ENCODE data around the gene PRKN. TPM values are rescaled to one million over a fixed set of nuclear protein-coding genes. Genes with fewer than 3 reads are reported as not detected.

Gene PRKN
- total RNA-seq, 1 experiment from 2014 or later, result 1.2 TPM

DNA sequence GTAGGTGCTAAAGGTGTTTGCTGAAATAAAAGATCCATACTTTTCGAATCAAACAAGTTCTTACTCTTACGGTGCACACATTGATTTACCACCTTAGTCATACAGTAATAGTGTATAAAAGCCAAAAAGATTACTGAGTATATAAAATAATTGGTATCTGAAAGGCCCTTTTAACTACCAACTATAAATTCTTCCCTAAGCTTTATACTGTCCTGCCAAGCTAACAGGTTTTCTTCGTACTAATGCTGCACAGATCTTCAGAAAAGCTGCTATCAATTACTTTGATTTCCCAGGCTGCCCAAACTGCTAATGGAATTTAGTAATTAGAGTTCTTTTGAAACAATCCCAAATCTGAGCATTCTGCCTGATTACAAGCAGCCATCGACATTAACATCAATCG is 97.5 kb downstream of the PRKN start:
- Histone ChIP-seq H3K27ac (ENCODE audit: low read depth, low read length, poor library complexity, severe bottlenecking) (no peak overlapping the region), H3K9me3 (ENCODE audit: low read depth, low read length, poor library complexity, severe bottlenecking) (no peaks in the 10 kb centered on the region), H3K36me3 (ENCODE audit: insufficient read depth, low read length, poor library complexity, severe bottlenecking) (no peaks in the 10 kb centered on the region), H3K27me3 (replicated peaks; ENCODE audit: insufficient read depth, low read depth, low read length, poor library complexity) (no peaks in the 10 kb centered on the region), H3K4me3 (ENCODE audit: low read depth, low read length, poor library complexity, severe bottlenecking) (no peak overlapping the region), H3K4me1 (ENCODE audit: insufficient read depth, low read length, poor library complexity, severe bottlenecking) (no peaks in the 10 kb centered on the region)
- ChIA-PET CTCF (no interaction called here), POLR2A (ENCODE audit: low non-redundant PET) (no interaction called here)
- intact Hi-C loops (cut with micrococcal nuclease; ENCODE audit: unreplicated experiment), result no loop called here
- no peak for DNase-seq (ENCODE audit: low spot score)
- TF ChIP-seq CTCF (conservative IDR thresholded peaks at IDR 0.05; ENCODE audit: low read depth, low read length) (no peak), EZH2 (IDR thresholded peaks at IDR 0.05; ENCODE audit: borderline replicate concordance, low read depth, low read length, poor library complexity, severe bottlenecking) (no peak)
- BruUV-seq (replicated peaks), result no TSS peak

- DNase-seq (ENCODE audit: low spot score), result no peak
- TF ChIP-seq CTCF (conservative IDR thresholded peaks at IDR 0.05; ENCODE audit: low read depth, low read length) (no peak), EZH2 (IDR thresholded peaks at IDR 0.05; ENCODE audit: borderline replicate concordance, low read depth, low read length, poor library complexity, severe bottlenecking) (no peak)
- no TSS peak for BruUV-seq (replicated peaks)
- Histone ChIP-seq H3K27ac (ENCODE audit: low read depth, low read length, poor library complexity, severe bottlenecking) (no peak overlapping the region), H3K9me3 (ENCODE audit: low read depth, low read length, poor library complexity, severe bottlenecking) (no peaks in the 10 kb centered on the region), H3K27me3 (replicated peaks; ENCODE audit: insufficient read depth, low read depth, low read length, poor library complexity) (no peaks in the 10 kb centered on the region), H3K4me3 (ENCODE audit: low read depth, low read length, poor library complexity, severe bottlenecking) (no peak overlapping the region), H3K36me3 (ENCODE audit: insufficient read depth, low read length, poor library complexity, severe bottlenecking) (no peaks in the 10 kb centered on the region), H3K4me1 (ENCODE audit: insufficient read depth, low read length, poor library complexity, severe bottlenecking) (no peaks in the 10 kb centered on the region)
- intact Hi-C loops (cut with micrococcal nuclease; ENCODE audit: unreplicated experiment), result no loop called here
- ChIA-PET POLR2A (ENCODE audit: low non-redundant PET) (no interaction called here), CTCF (no interaction called here)
These were observed 99.7 kb downstream of the PRKN start for GRCh38 chr6:162627825-162628224.

DNA sequence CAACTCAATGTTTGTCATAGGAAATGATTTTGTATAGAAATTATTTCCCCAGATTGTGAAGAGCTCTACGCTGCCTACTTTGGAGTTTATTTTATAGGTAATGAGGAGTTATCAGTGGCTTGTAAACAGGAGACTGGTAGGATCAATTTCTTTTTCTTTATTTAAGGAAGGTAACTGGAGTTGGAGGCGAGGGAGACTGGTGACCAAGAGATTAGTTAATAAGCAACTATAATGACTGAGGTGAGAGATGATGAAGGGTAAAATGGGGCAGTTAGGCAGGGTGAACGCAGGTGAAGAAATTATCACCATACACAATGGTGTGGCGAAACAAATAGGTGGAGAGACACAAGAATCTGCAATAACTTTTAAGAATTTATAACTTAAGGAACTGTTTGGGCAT is 100.2 kb downstream of the PRKN start:
- H3K27me3 ChIP-seq (replicated peaks; ENCODE audit: insufficient read depth, low read depth, low read length, poor library complexity), result no peaks in the 10 kb centered on the region
- no peaks in the 10 kb centered on the region for H3K36me3 ChIP-seq (ENCODE audit: insufficient read depth, low read length, poor library complexity, severe bottlenecking)
- H3K27ac ChIP-seq (ENCODE audit: low read depth, low read length, poor library complexity, severe bottlenecking), result no peak overlapping the region
- TF ChIP-seq CTCF (conservative IDR thresholded peaks at IDR 0.05; ENCODE audit: low read depth, low read length), result no peak
- TF ChIP-seq EZH2 (IDR thresholded peaks at IDR 0.05; ENCODE audit: borderline replicate concordance, low read depth, low read length, poor library complexity, severe bottlenecking), result no peak
- ChIA-PET POLR2A (ENCODE audit: low non-redundant PET) (no interaction called here), CTCF (no interaction called here)
- no peak for DNase-seq (ENCODE audit: low spot score)
- no peaks in the 10 kb centered on the region for H3K4me1 ChIP-seq (ENCODE audit: insufficient read depth, low read length, poor library complexity, severe bottlenecking)
- BruUV-seq (replicated peaks), result no TSS peak
- no peak overlapping the region for H3K4me3 ChIP-seq (ENCODE audit: low read depth, low read length, poor library complexity, severe bottlenecking)
- intact Hi-C loops (cut with micrococcal nuclease; ENCODE audit: unreplicated experiment), result no loop called here
- H3K9me3 ChIP-seq (ENCODE audit: low read depth, low read length, poor library complexity, severe bottlenecking), result no peaks in the 10 kb centered on the region

Data from A673 (cell line).